Suprapubic skin (tissue), 4 donors: ENCODE measurements around the gene FOLR2. TPM values are rescaled to one million over a fixed set of nuclear protein-coding genes. Genes with fewer than 3 reads are reported as not detected.

Source experiments
- DNase-seq, 2 donors: peaks; one replicate each; pipeline ENCODE4 v3.0.0-alpha.2; 2019; ENCODE audit warnings: low spot score in 2 of 2
- H3K27ac ChIP-seq: fragments of 200-600 bp; sonication (generic); one replicate; pipeline ENCODE4 v1.5.1; 2019
- H3K27me3 ChIP-seq: fragments of 200-600 bp; sonication (generic); one replicate; pipeline ENCODE4 v1.5.1; 2019
- H3K36me3 ChIP-seq: fragments of 200-600 bp; sonication (generic); one replicate; pipeline ENCODE4 v1.5.1; 2019
- H3K4me1 ChIP-seq: fragments of 200-600 bp; sonication (generic); one replicate; pipeline ENCODE4 v1.5.1; 2019
- H3K4me3 ChIP-seq: fragments of 200-600 bp; sonication (generic); one replicate; pipeline ENCODE4 v1.5.1; 2019; ENCODE audit warnings: mild to moderate bottlenecking
- H3K9me3 ChIP-seq: fragments of 200-600 bp; sonication (generic); one replicate; pipeline ENCODE4 v1.5.1; 2019
- CTCF ChIP-seq, 2 donors: fragments of 200-600 bp in 1 of 2; fragments of 450-650 bp in 1 of 2; sonication (generic) in 1 of 2; IDR thresholded peaks; one replicate each; pipeline ENCODE4 v1.5.1; 2016 to 2019; ENCODE audit warnings: antibody characterized with exemption in 2 of 2, mild to moderate bottlenecking in 1 of 2, moderate library complexity in 1 of 2
- EP300 ChIP-seq: sonication (generic); formaldehyde crosslinking; IDR thresholded peaks from one replicate; pipeline ENCODE4 v1.6.1; 2017; ENCODE audit warnings: antibody characterized with exemption
- POLR2A ChIP-seq, 2 donors: fragments of 450-650 bp; IDR thresholded peaks; one replicate each; pipeline ENCODE4 v1.6.1; 2017; ENCODE audit warnings: antibody characterized with exemption in 2 of 2, mild to moderate bottlenecking in 2 of 2, moderate library complexity in 2 of 2
- POLR2AphosphoS5 ChIP-seq, 3 donors: sonication (generic); formaldehyde crosslinking; IDR thresholded peaks; one replicate each; pipeline ENCODE4 v1.6.1; 2017; ENCODE audit warnings: antibody characterized with exemption in 3 of 3
- WGBS: methylation state at CpG from one replicate; pipeline ENCODE4 v1.1.5; 2018; 5-methylcytosine and 5-hydroxymethylcytosine counted together
- total RNA-seq, 4 donors: library from RNA; depleted of rRNA; stranded (reverse); fragments of >200 nt; gene quantifications; one replicate each; pipeline ENCODE4 v1.1.0, GENCODE V29; 2016

FOLR2 gene
- total RNA-seq, 4 donors from 2014 or later = 3.1 to 10.1 (median 5.1) TPM

- H3K4me3 ChIP-seq = no peak overlapping the region
- H3K27ac ChIP-seq = no peak overlapping the region
- H3K36me3 ChIP-seq = peaks cover 90% of the 10 kb centered on the region
- TF ChIP-seq POLR2AphosphoS5 (IDR thresholded peaks at IDR 0.05) (no peak), CTCF (IDR thresholded peaks at IDR 0.05) (no peak), EP300 (no peak), POLR2A (IDR thresholded peaks at IDR 0.05) (no peak)
- DNase-seq = peak in 1 of 2 donors; percentile 32
- H3K27me3 ChIP-seq = no peaks in the 10 kb centered on the region
- 79% methylated on average over 7 of the region's 8 CpGs for WGBS
- H3K9me3 ChIP-seq = no peaks in the 10 kb centered on the region
- peaks cover 21% of the 10 kb centered on the region for H3K4me1 ChIP-seq
Observed at GRCh38 chr11:72233773-72234513, 17.3 kb downstream of the FOLR2 start.

- no peak overlapping the region for H3K27ac ChIP-seq
- 83% methylated on average over 3 of the region's 3 CpGs for WGBS
- no peaks in the 10 kb centered on the region for H3K27me3 ChIP-seq
- peaks cover 84% of the 10 kb centered on the region for H3K36me3 ChIP-seq
- TF ChIP-seq EP300 (no peak), POLR2A (IDR thresholded peaks at IDR 0.05) (no peak), POLR2AphosphoS5 (IDR thresholded peaks at IDR 0.05) (no peak), CTCF (IDR thresholded peaks at IDR 0.05) (no peak)
- no peaks in the 10 kb centered on the region for H3K9me3 ChIP-seq
- peak in 1 of 2 donors; percentile 21 for DNase-seq
- peaks cover 27% of the 10 kb centered on the region for H3K4me1 ChIP-seq
- H3K4me3 ChIP-seq = no peak overlapping the region
Observed at GRCh38 chr11:72234514-72234830, 17.9 kb downstream of the FOLR2 start.

GRCh38 chr11:72234920-72235319 lies 18.3 kb downstream of the FOLR2 start:
- TF ChIP-seq POLR2AphosphoS5 (IDR thresholded peaks at IDR 0.05) (no peak), CTCF (IDR thresholded peaks at IDR 0.05) (no peak), EP300 (no peak), POLR2A (IDR thresholded peaks at IDR 0.05) (no peak)
- WGBS = 89% methylated on average over 4 of the region's 4 CpGs
- Histone ChIP-seq H3K36me3 (peaks cover 80% of the 10 kb centered on the region), H3K27ac (no peak overlapping the region), H3K4me1 (peaks cover 31% of the 10 kb centered on the region), H3K27me3 (no peaks in the 10 kb centered on the region), H3K4me3 (no peak overlapping the region), H3K9me3 (no peaks in the 10 kb centered on the region)
- no peak for DNase-seq

- peaks cover 74% of the 10 kb centered on the region for H3K36me3 ChIP-seq
- H3K27ac ChIP-seq = no peak overlapping the region
- WGBS = 88% methylated on average over 10 of the region's 17 CpGs
- no peak for TF ChIP-seq CTCF (IDR thresholded peaks at IDR 0.05)
- TF ChIP-seq POLR2AphosphoS5 (IDR thresholded peaks at IDR 0.05) = no peak
- no peak for TF ChIP-seq POLR2A (IDR thresholded peaks at IDR 0.05)
- TF ChIP-seq EP300 = no peak
- H3K9me3 ChIP-seq = no peaks in the 10 kb centered on the region
- no peak for DNase-seq
- no peak overlapping the region for H3K4me3 ChIP-seq
- H3K27me3 ChIP-seq = peaks cover 2% of the 10 kb centered on the region
- H3K4me1 ChIP-seq = peaks cover 37% of the 10 kb centered on the region
Observed at GRCh38 chr11:72235351-72236057, 18.9 kb downstream of the FOLR2 start.

GRCh38 chr11:72236083-72236697 lies 19.6 kb downstream of the FOLR2 start:
- H3K36me3 ChIP-seq = peaks cover 67% of the 10 kb centered on the region
- peaks cover 9% of the 10 kb centered on the region for H3K27me3 ChIP-seq
- H3K4me3 ChIP-seq = no peak overlapping the region
- H3K27ac ChIP-seq = no peak overlapping the region
- H3K9me3 ChIP-seq = no peaks in the 10 kb centered on the region
- 69% methylated on average over 4 of the region's 4 CpGs for WGBS
- no peak for DNase-seq
- no peak for TF ChIP-seq POLR2AphosphoS5 (IDR thresholded peaks at IDR 0.05)
- no peak for TF ChIP-seq CTCF (IDR thresholded peaks at IDR 0.05)
- no peak for TF ChIP-seq POLR2A (IDR thresholded peaks at IDR 0.05)
- TF ChIP-seq EP300 = no peak
- H3K4me1 ChIP-seq = peaks cover 44% of the 10 kb centered on the region
